Effector memory CD4-positive, alpha-beta T cell (primary cell): ENCODE results near the gene CHSY1.

Source experiments
- DNase-seq, 3 donors: peaks; one replicate each; pipeline ENCODE4 v3.0.0-alpha.2; 2020
- H3K27ac ChIP-seq: 2 replicates; pipeline ENCODE4 v1.7.0; 2013; ENCODE audit warnings: mild to moderate bottlenecking, low read length, moderate library complexity; ENCODE audit not compliant: insufficient read depth, poor library complexity, severe bottlenecking
- H3K27me3 ChIP-seq: replicated peaks from 2 replicates; pipeline ENCODE4 v1.7.0; 2013; ENCODE audit warnings: mild to moderate bottlenecking, low read length; ENCODE audit not compliant: insufficient read depth, control insufficient read depth, poor library complexity, severe bottlenecking
- H3K36me3 ChIP-seq: 2 replicates; pipeline ENCODE4 v1.7.0; 2013; ENCODE audit warnings: mild to moderate bottlenecking, low read length, moderate library complexity; ENCODE audit not compliant: control insufficient read depth, insufficient read depth
- H3K4me1 ChIP-seq: 2 replicates; pipeline ENCODE4 v1.7.0; 2013; ENCODE audit warnings: low read length, mild to moderate bottlenecking; ENCODE audit not compliant: control insufficient read depth, insufficient read depth, poor library complexity, severe bottlenecking
- H3K4me3 ChIP-seq: 2 replicates; pipeline ENCODE4 v1.7.0; 2013; ENCODE audit warnings: low read length, low read depth, mild to moderate bottlenecking; ENCODE audit not compliant: insufficient read depth, poor library complexity, severe bottlenecking
- H3K9me3 ChIP-seq: 2 replicates; pipeline ENCODE4 v1.7.0; 2013; ENCODE audit warnings: mild to moderate bottlenecking, low read length, moderate library complexity; ENCODE audit not compliant: control insufficient read depth

Gene CHSY1

DNA sequence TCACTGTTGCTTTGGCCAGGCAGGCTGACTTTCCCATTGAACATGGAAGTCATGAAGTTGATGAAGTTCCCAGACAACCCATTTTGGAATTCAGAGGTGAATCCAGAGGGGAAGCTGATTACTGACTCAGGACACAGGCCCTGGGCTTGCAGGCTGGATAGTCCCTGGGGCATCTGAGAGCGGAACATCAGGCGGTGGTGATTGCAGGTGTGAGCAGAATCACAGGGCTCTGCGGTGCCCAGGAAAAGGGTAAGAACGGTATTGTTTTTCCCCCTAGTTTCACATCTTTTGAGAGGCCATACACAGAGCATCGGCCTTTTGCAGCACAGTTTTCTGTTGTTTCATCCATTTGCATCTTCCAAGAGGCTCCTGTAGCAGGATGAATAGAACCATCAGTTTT, 104.7 kb downstream of the CHSY1 start:
- Histone ChIP-seq H3K36me3 (no peaks in the 10 kb centered on the region), H3K27me3 (no peaks in the 10 kb centered on the region), H3K4me1 (no peaks in the 10 kb centered on the region), H3K27ac (no peak overlapping the region), H3K9me3 (no peaks in the 10 kb centered on the region), H3K4me3 (no peak overlapping the region)
- no peak for DNase-seq

DNA sequence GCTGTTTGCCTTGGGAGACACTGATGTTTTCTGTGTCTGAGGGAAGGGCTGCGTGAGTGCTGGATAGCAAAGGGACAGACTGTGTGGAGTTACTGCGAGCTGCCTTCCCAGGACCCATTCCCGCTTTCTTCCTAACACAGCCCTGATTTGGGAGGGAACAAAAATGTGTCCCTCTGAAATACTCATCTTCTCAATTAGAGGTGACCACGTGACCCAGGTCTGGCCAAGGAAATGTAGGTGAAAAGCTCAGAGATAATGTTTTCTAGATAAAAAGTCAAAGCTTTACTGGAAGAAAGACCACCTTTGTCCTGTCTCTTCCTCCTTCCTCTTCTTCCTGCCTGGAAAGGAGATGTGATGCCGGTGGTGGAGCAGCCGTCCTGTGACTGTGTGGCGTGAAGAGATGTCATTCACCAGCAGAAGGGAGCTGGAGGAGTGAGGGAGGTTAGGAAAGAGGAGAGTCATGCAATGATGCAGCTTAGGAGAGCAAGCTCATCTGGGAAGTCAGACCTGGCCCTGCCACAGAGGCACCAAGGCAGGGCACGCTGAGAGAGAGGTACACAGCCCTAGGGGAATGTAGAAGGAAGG, 105.6 kb downstream of the CHSY1 start:
- Histone ChIP-seq H3K9me3 (no peaks in the 10 kb centered on the region), H3K27me3 (no peaks in the 10 kb centered on the region), H3K4me3 (no peak overlapping the region), H3K27ac (no peak overlapping the region), H3K4me1 (no peaks in the 10 kb centered on the region), H3K36me3 (no peaks in the 10 kb centered on the region)
- DNase-seq = no peak

DNA sequence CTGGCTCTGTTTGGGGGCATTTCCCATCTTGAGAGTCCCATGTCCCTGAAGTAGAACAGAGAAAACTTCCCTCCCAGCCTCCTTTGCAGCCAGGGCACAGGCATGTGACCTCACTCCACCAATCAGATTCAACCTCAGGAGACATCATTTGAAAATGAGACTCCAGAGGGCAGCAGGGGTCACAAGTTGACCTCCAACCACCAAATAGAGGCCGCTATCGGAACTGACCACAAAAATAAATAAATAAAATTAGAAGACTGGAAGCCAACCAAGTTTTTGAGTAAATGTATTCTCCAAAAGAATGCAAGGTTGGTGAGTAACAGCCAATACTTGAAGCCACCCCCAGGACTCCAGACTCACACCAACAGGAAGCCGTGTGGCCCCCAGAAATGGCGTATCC, 106.5 kb downstream of the CHSY1 start:
- H3K4me1 ChIP-seq = no peaks in the 10 kb centered on the region
- DNase-seq = no peak
- H3K9me3 ChIP-seq = no peaks in the 10 kb centered on the region
- no peak overlapping the region for H3K4me3 ChIP-seq
- H3K36me3 ChIP-seq = no peaks in the 10 kb centered on the region
- no peaks in the 10 kb centered on the region for H3K27me3 ChIP-seq
- no peak overlapping the region for H3K27ac ChIP-seq

DNA sequence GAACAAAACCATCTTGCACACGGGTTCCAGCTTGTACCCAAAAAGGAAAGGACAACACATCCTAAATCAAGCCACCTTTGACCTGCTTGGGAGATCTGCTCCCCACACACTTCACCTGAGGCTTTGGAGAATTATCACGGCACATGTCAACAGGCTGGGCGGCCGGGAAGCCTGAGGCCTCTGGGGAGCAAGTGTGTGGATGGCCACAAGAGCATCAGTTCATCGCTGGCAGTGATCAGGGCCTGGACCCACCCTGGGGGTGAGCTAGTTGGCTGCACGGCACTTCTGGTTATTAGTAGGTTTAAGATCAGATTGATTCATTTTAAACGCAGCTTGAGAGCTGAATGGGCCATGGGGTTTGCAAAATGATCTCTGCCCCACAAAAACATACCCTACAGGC, 108.5 kb downstream of the CHSY1 start:
- H3K36me3 ChIP-seq = no peaks in the 10 kb centered on the region
- no peaks in the 10 kb centered on the region for H3K27me3 ChIP-seq
- H3K9me3 ChIP-seq = no peaks in the 10 kb centered on the region
- no peak overlapping the region for H3K27ac ChIP-seq
- H3K4me3 ChIP-seq = no peak overlapping the region
- no peak for DNase-seq
- no peaks in the 10 kb centered on the region for H3K4me1 ChIP-seq

DNA sequence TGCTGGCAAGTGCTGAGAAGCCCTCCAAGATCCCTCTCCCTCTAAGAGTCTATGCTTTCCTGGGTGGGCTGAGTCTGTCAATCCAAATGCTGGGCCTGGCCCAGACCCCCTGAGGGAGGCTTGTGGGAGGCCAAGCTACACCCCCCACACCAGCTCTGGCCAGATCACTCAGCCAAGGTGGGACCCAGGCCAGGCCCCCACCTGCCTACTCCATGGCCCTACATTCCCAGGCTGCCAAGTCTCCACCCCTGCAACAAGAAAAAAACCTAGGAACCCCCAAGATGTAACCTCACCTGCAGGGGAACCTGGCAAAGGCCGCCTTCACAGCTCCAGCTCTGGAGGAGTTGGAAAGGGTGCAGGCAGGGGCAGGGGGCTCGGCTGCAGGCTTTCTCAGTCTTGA, 109.1 kb downstream of the CHSY1 start:
- DNase-seq = no peak
- H3K36me3 ChIP-seq = no peaks in the 10 kb centered on the region
- no peak overlapping the region for H3K27ac ChIP-seq
- no peaks in the 10 kb centered on the region for H3K4me1 ChIP-seq
- no peak overlapping the region for H3K4me3 ChIP-seq
- no peaks in the 10 kb centered on the region for H3K9me3 ChIP-seq
- H3K27me3 ChIP-seq = no peaks in the 10 kb centered on the region

DNA sequence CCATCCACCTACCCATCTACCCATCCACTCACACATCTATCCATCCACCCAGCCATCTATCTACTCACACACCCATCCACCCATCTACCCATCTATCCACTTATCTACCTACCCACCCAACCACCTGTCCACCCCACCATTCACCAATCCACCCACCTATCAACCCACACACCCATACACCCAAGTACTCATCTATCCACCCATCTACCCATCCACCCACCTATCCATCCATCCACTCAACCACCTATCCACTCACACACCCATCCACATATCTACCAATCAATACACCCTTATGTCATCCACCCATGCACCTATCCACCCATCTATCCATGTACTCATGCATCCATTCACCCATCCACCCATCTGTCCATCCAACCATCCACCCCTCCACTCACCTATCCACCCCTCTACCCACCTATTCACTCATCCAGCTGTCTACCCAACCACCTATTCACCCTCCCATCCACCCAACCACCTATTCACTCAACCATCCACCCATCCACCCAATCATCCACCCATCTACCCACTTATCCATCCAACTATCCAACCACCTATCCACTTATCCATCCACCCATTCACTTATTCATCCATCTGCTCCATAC, 109.8 kb downstream of the CHSY1 start:
- Histone ChIP-seq H3K4me1 (no peaks in the 10 kb centered on the region), H3K9me3 (no peaks in the 10 kb centered on the region), H3K27ac (no peak overlapping the region), H3K4me3 (no peak overlapping the region), H3K27me3 (no peaks in the 10 kb centered on the region), H3K36me3 (no peaks in the 10 kb centered on the region)
- no peak for DNase-seq

DNA sequence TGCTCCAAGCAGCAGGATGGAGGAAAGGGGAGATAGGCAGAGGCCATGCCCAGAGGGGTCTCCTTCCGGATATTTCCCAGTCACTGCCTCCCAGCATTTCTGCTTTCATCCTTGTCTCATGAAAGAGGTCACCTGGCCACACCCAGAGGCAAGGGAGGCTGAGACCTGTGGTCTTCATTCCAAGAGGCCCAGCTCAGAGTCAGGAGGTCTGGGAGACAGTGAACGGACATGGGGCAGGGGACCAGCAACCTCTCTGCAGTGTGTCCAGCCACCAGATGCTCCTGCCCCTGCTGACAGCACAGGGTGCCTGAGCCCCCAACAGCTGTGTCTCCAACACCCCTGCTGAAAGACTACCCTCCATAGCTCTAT, 111.2 kb downstream of the CHSY1 start:
- Histone ChIP-seq H3K4me1 (no peaks in the 10 kb centered on the region), H3K27me3 (no peaks in the 10 kb centered on the region), H3K27ac (no peak overlapping the region), H3K4me3 (no peak overlapping the region), H3K9me3 (no peaks in the 10 kb centered on the region), H3K36me3 (no peaks in the 10 kb centered on the region)
- no peak for DNase-seq

DNA sequence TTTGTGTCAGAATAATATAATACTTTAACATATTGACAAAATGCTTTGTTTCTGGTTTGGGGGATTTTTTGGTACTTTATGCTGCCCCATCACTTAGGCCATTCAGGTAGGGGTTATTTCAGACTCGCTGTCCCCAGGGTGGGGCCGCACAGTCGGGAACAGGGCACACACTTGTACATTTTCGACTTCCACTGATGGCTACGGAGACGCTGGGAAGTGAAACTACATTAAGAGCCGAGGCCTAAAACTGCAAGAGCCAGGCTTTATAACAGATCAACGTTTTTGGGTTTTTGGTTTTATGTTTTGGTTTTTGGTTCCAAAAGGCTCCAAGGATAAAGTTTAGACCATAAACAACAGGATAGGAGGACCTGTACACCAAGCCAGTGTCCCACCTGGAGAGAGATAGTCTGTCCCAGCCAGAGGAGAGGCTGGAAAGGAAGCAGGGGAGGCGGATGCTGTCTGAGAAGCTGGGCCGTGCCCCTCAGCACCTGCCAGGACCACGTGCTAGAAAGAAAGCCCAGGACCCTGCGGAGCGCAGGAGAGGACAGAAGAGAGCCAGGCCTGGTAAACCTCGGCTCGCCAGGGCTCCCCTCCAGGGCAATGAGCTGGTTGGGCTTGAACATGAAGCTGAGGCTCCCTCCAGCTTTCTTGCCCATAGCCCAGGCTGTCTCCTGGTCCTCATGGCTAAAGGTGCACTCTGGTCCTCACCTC, 111.7 kb downstream of the CHSY1 start:
- H3K9me3 ChIP-seq = no peaks in the 10 kb centered on the region
- no peak for DNase-seq
- no peaks in the 10 kb centered on the region for H3K27me3 ChIP-seq
- no peaks in the 10 kb centered on the region for H3K4me1 ChIP-seq
- H3K4me3 ChIP-seq = no peak overlapping the region
- no peak overlapping the region for H3K27ac ChIP-seq
- no peaks in the 10 kb centered on the region for H3K36me3 ChIP-seq

DNA sequence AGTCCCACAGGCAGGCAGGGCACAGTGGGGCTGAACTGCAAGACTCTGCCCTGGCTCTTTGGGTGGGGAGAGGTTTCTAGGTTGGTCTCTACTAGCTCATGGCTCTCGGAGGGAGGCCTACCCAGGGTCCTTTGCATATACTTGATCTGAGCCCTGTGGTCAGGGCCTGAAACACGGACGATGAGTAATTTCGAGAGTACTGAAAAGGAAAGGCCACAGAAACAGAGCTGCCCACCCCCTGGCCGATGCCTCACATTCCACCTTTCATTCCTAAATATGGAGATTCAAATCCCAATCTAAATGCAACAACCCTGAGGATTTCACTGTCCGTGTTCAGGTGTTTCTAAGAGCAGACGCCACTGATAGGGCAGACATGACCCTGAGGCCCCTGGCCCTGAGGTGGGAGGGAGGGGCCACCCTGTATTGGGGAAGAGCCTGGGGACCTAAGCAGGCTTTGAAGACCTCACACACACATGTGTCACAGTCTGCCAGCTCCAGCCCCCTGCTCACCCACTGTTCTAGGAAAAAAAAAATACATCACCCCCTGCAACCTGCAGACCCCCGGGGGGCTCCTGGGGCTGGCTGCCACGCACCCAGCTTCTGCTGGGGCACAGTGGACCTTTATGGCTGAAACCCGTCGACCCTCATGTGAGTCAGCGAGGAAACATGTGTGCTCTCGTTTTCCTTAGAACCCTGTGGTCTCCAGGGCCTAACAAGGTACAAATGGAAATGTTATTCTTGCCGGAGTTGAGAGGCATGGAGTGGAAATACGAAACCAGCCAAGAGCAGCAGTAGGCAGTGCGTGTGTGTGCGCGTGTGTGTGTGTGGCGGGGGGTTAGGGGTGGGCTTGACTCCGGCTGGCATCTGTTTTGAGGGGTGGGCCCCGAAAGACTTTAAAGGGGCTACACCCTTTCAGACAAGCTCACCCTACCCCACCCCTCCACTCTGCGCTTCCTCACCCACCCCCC, 112.7 kb downstream of the CHSY1 start:
- Histone ChIP-seq H3K4me3 (no peak overlapping the region), H3K27me3 (no peaks in the 10 kb centered on the region), H3K36me3 (no peaks in the 10 kb centered on the region), H3K27ac (no peak overlapping the region), H3K4me1 (no peaks in the 10 kb centered on the region), H3K9me3 (no peaks in the 10 kb centered on the region)
- no peak for DNase-seq
